ENCODE data around the gene RPL27A. TPM values are rescaled to one million over a fixed set of nuclear protein-coding genes. Genes with fewer than 3 reads are reported as not detected.

Gene RPL27A
- total and polyA plus RNA-seq, 2 donors (not counting 3 experiments of a cell fraction or from before 2014, with no cell fraction given): 1,303 to 1,363 TPM

GRCh38 chr11:8731647-8732323 is 49.2 kb downstream of the RPL27A start:
- Histone ChIP-seq H2AFZ (ENCODE audit: low read depth, low read length) (no peak overlapping the region), H3K4me1 (ENCODE audit: control insufficient read depth, extremely low read depth, insufficient read depth, low read length) (peaks cover 25% of the 10 kb centered on the region), H3K4me2 (ENCODE audit: insufficient read depth, low read length) (peak overlapping the region; percentile 15), H4K20me1 (replicated peaks; ENCODE audit: control insufficient read depth, extremely low read depth, insufficient read depth, low read length) (no peaks in the 10 kb centered on the region), H3K79me2 (ENCODE audit: control insufficient read depth, insufficient read depth, low read length) (no peaks in the 10 kb centered on the region), H3K9ac (replicated peaks; ENCODE audit: extremely low read depth, insufficient read depth, low read length) (no peak overlapping the region), H3K4me3 (replicated peaks in 1 of 3; ENCODE audit: insufficient read depth in 1 of 3, low read depth in 1 of 3, low read length in 3 of 3) (no peak overlapping the region), H3K36me3 (ENCODE audit: control insufficient read depth in 2 of 2, extremely low read depth in 1 of 2, insufficient read depth in 2 of 2, low read length in 2 of 2) (no peaks in the 10 kb centered on the region), H3K9me3 (replicated peaks; ENCODE audit: control insufficient read depth, insufficient read depth, low read length) (no peaks in the 10 kb centered on the region), H3K9me1 (replicated peaks; ENCODE audit: control insufficient read depth, extremely low read depth, insufficient read depth, low read length) (no peaks in the 10 kb centered on the region), H3K27ac (ENCODE audit: insufficient read depth, low read depth, low read length) (no peak overlapping the region), H3K27me3 (ENCODE audit: control insufficient read depth in 2 of 2, insufficient read depth in 2 of 2, low read length in 2 of 2) (no peaks in the 10 kb centered on the region)
- ChIA-PET CTCF (interaction anchor here (1.1 kb wide), 1 partner anchor 228 kb away, joined by 4 read pairs; no protein-coding TSS in a partner anchor), POLR2A (no interaction called here)
- FAIRE-seq (no peak), DNase-seq (ENCODE audit: low read depth, low spot score) (no peak)
- BruUV-seq (replicated peaks): no TSS peak
- TF ChIP-seq POLR2AphosphoS5 (IDR thresholded peaks at IDR 0.05; ENCODE audit: insufficient read depth, low read depth, low read length) (no peak), MAX (IDR thresholded peaks at IDR 0.05; ENCODE audit: insufficient read depth, insufficient read length) (no peak)
- dilution Hi-C loops (cut with MboI; ENCODE audit: extremely low pct_ligation_motif_present, low sequenced_read_pairs): no loop called here
- intact Hi-C loops (cut with micrococcal nuclease): loop anchor here (1.0 kb wide), 1 partner anchor 43 kb away; no protein-coding TSS in a partner anchor

- Histone ChIP-seq H3K27me3 (ENCODE audit: control insufficient read depth in 2 of 2, insufficient read depth in 2 of 2, low read length in 2 of 2) (no peaks in the 10 kb centered on the region), H3K4me2 (ENCODE audit: insufficient read depth, low read length) (peak overlapping the region; percentile 15), H3K79me2 (ENCODE audit: control insufficient read depth, insufficient read depth, low read length) (no peaks in the 10 kb centered on the region), H3K27ac (ENCODE audit: insufficient read depth, low read depth, low read length) (peak overlapping the region; percentile 14), H3K9me1 (replicated peaks; ENCODE audit: control insufficient read depth, extremely low read depth, insufficient read depth, low read length) (no peaks in the 10 kb centered on the region), H2AFZ (ENCODE audit: low read depth, low read length) (peak overlapping the region; percentile 8), H3K9ac (replicated peaks; ENCODE audit: extremely low read depth, insufficient read depth, low read length) (no peak overlapping the region), H3K4me1 (ENCODE audit: control insufficient read depth, extremely low read depth, insufficient read depth, low read length) (peaks cover 24% of the 10 kb centered on the region), H3K9me3 (replicated peaks; ENCODE audit: control insufficient read depth, insufficient read depth, low read length) (no peaks in the 10 kb centered on the region), H3K36me3 (ENCODE audit: control insufficient read depth in 2 of 2, extremely low read depth in 1 of 2, insufficient read depth in 2 of 2, low read length in 2 of 2) (no peaks in the 10 kb centered on the region), H4K20me1 (replicated peaks; ENCODE audit: control insufficient read depth, extremely low read depth, insufficient read depth, low read length) (no peaks in the 10 kb centered on the region), H3K4me3 (replicated peaks in 1 of 3; ENCODE audit: insufficient read depth in 1 of 3, low read depth in 1 of 3, low read length in 3 of 3) (no peak overlapping the region)
- BruUV-seq (replicated peaks): no TSS peak
- FAIRE-seq (no peak), DNase-seq (ENCODE audit: low read depth, low spot score) (peak; percentile 42)
- TF ChIP-seq MYC (IDR thresholded peaks at IDR 0.05; ENCODE audit: low read depth, low read length) (no peak), GATA2 (IDR thresholded peaks at IDR 0.05; ENCODE audit: insufficient read depth, insufficient read length, low read depth, low read length) (no peak), JUN (IDR thresholded peaks at IDR 0.05; ENCODE audit: borderline replicate concordance, insufficient read depth, insufficient read length, low read depth) (no peak)
- intact Hi-C loops (cut with micrococcal nuclease): loop anchor here (1.0 kb wide), 1 partner anchor 44 kb away; no protein-coding TSS in a partner anchor
- CTCF ChIA-PET: interaction anchor here (1.1 kb wide), 1 partner anchor 227 kb away, joined by 4 read pairs; no protein-coding TSS in a partner anchor
- dilution Hi-C loops (cut with MboI; ENCODE audit: extremely low pct_ligation_motif_present, low sequenced_read_pairs): no loop called here
- POLR2A ChIA-PET: no interaction called here
Observed at GRCh38 chr11:8732324-8732670, 49.7 kb downstream of the RPL27A start.

All from endothelial cell of umbilical vein (primary cell).